ENCODE measurements around the gene MITF. TPM values are rescaled to one million over a fixed set of nuclear protein-coding genes. Genes with fewer than 3 reads are reported as not detected.
"Not testable (repeated sequence)": the region's sequence is repeated elsewhere in the genome, so short reads cannot be mapped to it uniquely, and the experiment has no call there.

MITF gene
- total RNA-seq, 1 donor from 2014 or later, result 0.25 TPM

DNA sequence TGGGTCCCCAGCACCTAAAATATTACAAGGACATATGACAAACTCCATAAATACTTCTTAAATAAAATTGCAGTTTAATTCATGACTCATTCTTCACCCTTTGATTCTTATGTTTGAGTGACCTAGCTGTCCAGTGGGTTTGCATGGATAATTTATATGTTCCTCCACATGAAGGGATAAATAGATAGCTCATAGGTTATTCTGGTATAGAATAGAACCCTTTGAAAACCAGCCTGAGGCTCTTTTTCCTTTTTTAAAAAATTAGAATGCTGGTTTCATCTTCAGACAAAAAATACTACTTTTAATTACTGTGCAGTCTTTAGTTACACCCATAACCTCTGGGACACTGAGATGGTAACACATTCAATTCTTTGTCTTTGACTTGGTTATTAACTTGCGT lies 163.1 kb downstream of the MITF start:
- Mint-ChIP-seq H3K9me3 (ENCODE audit: unreplicated experiment) (no peaks in the 10 kb centered on the region), H3K4me3 (ENCODE audit: unreplicated experiment) (no peak overlapping the region), H3K27ac (ENCODE audit: unreplicated experiment) (no peak overlapping the region), H3K36me3 (ENCODE audit: unreplicated experiment) (no peaks in the 10 kb centered on the region), H3K27me3 (ENCODE audit: unreplicated experiment) (peaks cover 2% of the 10 kb centered on the region), H3K4me1 (ENCODE audit: low read depth, unreplicated experiment) (no peaks in the 10 kb centered on the region)
- TF ChIP-seq, protein P1, sequence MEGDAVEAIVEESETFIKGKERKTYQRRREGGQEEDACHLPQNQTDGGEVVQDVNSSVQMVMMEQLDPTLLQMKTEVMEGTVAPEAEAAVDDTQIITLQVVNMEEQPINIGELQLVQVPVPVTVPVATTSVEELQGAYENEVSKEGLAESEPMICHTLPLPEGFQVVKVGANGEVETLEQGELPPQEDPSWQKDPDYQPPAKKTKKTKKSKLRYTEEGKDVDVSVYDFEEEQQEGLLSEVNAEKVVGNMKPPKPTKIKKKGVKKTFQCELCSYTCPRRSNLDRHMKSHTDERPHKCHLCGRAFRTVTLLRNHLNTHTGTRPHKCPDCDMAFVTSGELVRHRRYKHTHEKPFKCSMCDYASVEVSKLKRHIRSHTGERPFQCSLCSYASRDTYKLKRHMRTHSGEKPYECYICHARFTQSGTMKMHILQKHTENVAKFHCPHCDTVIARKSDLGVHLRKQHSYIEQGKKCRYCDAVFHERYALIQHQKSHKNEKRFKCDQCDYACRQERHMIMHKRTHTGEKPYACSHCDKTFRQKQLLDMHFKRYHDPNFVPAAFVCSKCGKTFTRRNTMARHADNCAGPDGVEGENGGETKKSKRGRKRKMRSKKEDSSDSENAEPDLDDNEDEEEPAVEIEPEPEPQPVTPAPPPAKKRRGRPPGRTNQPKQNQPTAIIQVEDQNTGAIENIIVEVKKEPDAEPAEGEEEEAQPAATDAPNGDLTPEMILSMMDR (IDR thresholded peaks at IDR 0.05; ENCODE audit: partially characterized antibody, unreplicated experiment), result no peak
- no peak for DNase-seq

DNA sequence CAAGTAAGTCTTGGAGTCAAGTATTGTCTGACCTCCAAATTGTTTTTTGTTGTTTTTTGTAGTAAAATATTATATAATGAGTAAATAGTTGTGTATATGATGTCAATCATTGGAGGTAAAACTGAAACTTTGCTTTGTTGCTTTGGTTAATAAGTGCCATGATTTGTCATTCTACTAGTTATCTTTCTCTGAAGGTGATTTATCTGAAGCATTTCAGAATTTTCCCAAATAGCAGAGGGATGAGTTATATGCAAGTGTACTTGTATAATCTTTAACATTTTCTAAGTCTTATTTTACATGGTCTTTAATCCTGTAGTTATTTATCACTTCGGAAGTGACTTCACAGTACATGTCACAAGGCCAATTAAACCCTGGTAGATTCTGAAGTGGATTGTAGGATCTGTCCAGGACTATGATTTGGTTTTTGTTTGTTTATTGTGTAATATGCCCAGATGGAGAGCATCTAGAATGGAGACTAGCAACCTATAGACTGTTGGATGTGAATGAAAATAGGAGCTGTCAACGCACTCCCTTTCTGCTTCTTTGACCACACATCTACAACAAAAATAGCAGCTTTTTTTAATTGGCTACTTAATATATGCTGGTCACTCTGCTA lies 167.2 kb downstream of the MITF start:
- no peak for DNase-seq
- H3K4me3 Mint-ChIP-seq (ENCODE audit: unreplicated experiment), result no peak overlapping the region
- no peaks in the 10 kb centered on the region for H3K4me1 Mint-ChIP-seq (ENCODE audit: low read depth, unreplicated experiment)
- H3K27ac Mint-ChIP-seq (ENCODE audit: unreplicated experiment), result no peak overlapping the region
- no peaks in the 10 kb centered on the region for H3K9me3 Mint-ChIP-seq (ENCODE audit: unreplicated experiment)
- H3K27me3 Mint-ChIP-seq (ENCODE audit: unreplicated experiment), result no peaks in the 10 kb centered on the region
- TF ChIP-seq, protein P1 (IDR thresholded peaks at IDR 0.05; ENCODE audit: partially characterized antibody, unreplicated experiment), result no peak
- H3K36me3 Mint-ChIP-seq (ENCODE audit: unreplicated experiment), result peaks cover 7% of the 10 kb centered on the region

DNA sequence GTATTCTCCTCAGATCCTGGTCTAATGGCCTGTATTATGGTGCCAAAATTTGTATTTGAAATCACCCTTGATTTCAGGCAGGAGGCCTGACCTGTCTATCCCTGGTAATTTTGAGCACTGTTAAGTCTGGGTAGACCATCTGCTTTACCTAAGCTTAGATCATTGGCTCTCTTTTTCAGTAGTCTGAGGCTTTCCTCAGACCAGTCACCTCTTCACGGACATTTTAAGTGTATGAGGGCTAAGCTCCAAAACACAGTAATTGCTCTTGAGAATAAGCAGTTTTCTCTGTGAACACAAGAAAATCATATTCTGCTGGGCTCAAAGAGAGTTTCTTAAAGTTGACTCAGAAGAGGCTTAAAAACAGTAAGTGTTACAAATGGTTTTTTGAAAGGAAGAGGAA lies 168.3 kb downstream of the MITF start:
- Mint-ChIP-seq H3K27ac (ENCODE audit: unreplicated experiment) (no peak overlapping the region), H3K4me3 (ENCODE audit: unreplicated experiment) (no peak overlapping the region), H3K4me1 (ENCODE audit: low read depth, unreplicated experiment) (no peaks in the 10 kb centered on the region), H3K27me3 (ENCODE audit: unreplicated experiment) (no peaks in the 10 kb centered on the region), H3K9me3 (ENCODE audit: unreplicated experiment) (no peaks in the 10 kb centered on the region), H3K36me3 (ENCODE audit: unreplicated experiment) (peaks cover 7% of the 10 kb centered on the region)
- TF ChIP-seq, protein P1 (IDR thresholded peaks at IDR 0.05; ENCODE audit: partially characterized antibody, unreplicated experiment), result no peak
- no peak for DNase-seq

DNA sequence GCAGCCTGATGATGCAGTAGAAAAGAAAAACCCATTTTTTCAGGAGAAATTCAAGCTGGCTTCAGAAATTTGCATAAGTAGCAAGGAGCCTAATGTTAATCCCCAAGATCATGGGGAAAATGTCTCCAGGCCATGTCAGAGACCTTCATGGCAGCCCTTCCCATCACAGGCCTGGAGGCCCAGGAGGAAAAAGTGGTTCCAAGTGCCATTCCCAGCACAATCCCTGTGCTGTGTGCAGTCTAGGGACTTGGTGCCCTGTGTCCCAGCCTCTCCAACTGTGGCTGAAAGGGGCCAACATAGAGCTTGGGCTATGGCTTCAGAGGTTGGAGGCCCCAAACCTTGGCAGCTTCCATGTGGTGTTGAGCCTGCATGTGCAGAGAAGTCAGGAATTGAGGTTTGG lies 170.6 kb downstream of the MITF start:
- DNase-seq; H3K27me3 Mint-ChIP-seq (ENCODE audit: unreplicated experiment); H3K36me3 Mint-ChIP-seq (ENCODE audit: unreplicated experiment); H3K9me3 Mint-ChIP-seq (ENCODE audit: unreplicated experiment); H3K4me3 Mint-ChIP-seq (ENCODE audit: unreplicated experiment); H3K4me1 Mint-ChIP-seq (ENCODE audit: low read depth, unreplicated experiment); H3K27ac Mint-ChIP-seq (ENCODE audit: unreplicated experiment): not testable (repeated sequence)

DNA sequence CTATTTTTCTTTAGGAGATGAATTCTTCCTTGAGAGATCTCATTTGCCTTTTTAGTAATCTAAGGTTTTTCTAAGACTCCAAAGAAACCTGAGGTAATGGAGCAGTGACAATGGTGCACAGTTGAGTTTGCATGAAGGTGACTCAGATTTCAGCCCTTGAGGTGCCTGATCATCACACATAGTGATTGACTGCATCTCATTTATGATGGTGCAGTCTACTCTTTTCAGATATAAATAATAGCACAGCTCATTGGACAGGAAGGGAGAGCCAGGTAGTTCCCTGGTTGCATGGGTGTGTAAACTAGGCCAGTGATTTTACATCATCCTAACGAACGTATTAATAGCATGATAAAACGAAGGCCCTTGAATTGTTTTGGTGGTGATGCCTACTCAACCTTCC lies 174.2 kb downstream of the MITF start:
- Mint-ChIP-seq H3K27me3 (ENCODE audit: unreplicated experiment) (no peaks in the 10 kb centered on the region), H3K4me1 (ENCODE audit: low read depth, unreplicated experiment) (no peaks in the 10 kb centered on the region), H3K27ac (ENCODE audit: unreplicated experiment) (no peak overlapping the region), H3K36me3 (ENCODE audit: unreplicated experiment) (peaks cover 7% of the 10 kb centered on the region), H3K4me3 (ENCODE audit: unreplicated experiment) (no peak overlapping the region), H3K9me3 (ENCODE audit: unreplicated experiment) (no peaks in the 10 kb centered on the region)
- no peak for DNase-seq
- TF ChIP-seq, protein P1 (IDR thresholded peaks at IDR 0.05; ENCODE audit: partially characterized antibody, unreplicated experiment), result no peak
